ENCODE data around the gene ZDHHC8. TPM values are rescaled to one million over a fixed set of nuclear protein-coding genes. Genes with fewer than 3 reads are reported as not detected.

Gene ZDHHC8
- total RNA-seq, 1 donor from 2014 or later = 88.0 TPM

DNA sequence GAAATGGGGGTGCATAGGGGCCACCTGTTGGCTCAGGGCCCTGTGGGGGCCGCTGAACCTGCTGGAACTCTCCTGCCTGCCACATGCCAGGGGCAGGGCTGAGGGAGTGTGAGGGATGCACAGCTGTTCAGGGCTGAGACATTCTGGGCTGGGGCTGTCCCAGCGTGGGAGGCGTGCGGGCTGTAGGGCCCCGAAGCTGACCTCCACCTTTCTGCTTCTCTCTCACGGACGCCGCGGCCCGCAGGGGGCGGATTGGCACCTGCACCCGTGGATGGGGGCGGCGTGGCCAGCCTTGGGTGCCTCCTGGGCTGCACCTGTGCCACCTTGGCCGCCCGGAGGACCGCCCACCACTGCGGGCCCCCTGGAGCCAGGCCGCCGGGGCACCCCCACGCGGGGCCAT lies 15.2 kb downstream of the ZDHHC8 start:
- DNase-seq (no peak), ATAC-seq (no peak)
- TF ChIP-seq CTCF (IDR thresholded peaks at IDR 0.05) = no peak

GRCh38 chr22:20147237-20147988 lies 15.8 kb downstream of the ZDHHC8 start:
- no peaks in the 10 kb centered on the region for H3K36me3 ChIP-seq
- no peaks in the 10 kb centered on the region for H3K27me3 ChIP-seq
- no peak overlapping the region for H3K27ac ChIP-seq
- no peaks in the 10 kb centered on the region for H3K4me1 ChIP-seq
- TF ChIP-seq CTCF (IDR thresholded peaks at IDR 0.05) = no peak
- H3K9me3 ChIP-seq = no peaks in the 10 kb centered on the region
- no peak overlapping the region for H3K4me3 ChIP-seq
- intact Hi-C loops (cut with DNase I) = no loop called here
- ATAC-seq = no peak
- DNase-seq = no peak

More for the DNA sequence above, 15.2 kb downstream of the ZDHHC8 start:
- H3K36me3 ChIP-seq = no peaks in the 10 kb centered on the region
- no peak overlapping the region for H3K4me3 ChIP-seq
- H3K27me3 ChIP-seq = no peaks in the 10 kb centered on the region
- no peaks in the 10 kb centered on the region for H3K4me1 ChIP-seq
- intact Hi-C loops (cut with DNase I) = no loop called here
- H3K9me3 ChIP-seq = no peaks in the 10 kb centered on the region
- no peak overlapping the region for H3K27ac ChIP-seq

GRCh38 chr22:20148414-20148813 lies 16.8 kb downstream of the ZDHHC8 start:
- H3K4me1 ChIP-seq = no peaks in the 10 kb centered on the region
- intact Hi-C loops (cut with DNase I) = no loop called here
- no peaks in the 10 kb centered on the region for H3K9me3 ChIP-seq
- no peaks in the 10 kb centered on the region for H3K36me3 ChIP-seq
- no peak overlapping the region for H3K4me3 ChIP-seq
- DNase-seq = no peak
- H3K27ac ChIP-seq = no peak overlapping the region
- no peak for TF ChIP-seq CTCF (IDR thresholded peaks at IDR 0.05)
- H3K27me3 ChIP-seq = no peaks in the 10 kb centered on the region
- ATAC-seq = no peak

DNA sequence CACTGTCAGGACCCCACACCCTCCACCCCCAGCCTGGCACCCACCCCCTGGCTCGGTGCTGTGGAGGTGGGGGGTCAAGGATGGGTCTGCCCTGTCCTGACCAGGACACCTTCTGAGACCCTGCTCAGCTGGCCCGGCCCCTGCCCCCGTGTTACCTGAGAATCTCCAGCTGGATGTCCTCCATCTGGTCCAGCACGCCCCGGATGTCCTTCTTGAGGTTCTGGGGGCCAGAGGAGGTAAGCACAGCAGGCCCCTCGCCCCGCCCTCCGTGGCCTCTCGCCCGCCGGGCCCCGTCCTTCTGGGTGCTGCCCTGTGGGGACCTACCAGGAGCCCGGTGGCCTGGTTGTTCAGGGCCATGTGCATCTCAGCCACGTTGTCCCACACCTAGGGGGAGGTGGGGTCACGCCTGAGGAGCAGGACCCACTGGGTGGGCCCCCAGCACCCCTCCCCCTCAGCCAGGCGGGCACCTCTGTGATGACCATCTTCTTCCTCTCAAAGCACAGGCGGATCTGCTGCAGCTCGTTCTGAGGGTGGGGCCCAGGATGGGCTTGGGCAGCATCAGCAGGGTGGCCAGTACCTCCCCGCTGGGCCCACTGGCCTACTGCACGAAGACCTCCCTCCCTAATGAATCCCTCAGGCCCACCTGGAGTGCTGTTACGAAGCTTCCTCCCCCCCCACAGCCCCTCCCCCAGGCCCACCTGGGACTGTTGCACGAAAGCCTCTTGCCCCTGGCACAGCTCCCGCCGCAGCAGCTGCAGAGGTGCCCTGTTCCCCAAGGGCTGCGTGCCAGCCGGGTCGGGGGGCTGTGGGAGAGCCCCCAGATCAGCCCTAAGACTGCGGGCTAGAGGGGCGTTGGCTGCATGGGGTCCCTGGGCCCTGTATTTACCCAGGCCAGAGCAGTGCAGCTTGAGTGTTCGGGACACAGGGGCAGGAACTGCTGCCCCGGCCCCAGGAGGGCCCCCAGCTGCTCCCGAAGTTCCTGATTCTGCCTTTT lies 17.9 kb downstream of the ZDHHC8 start:
- Histone ChIP-seq H3K4me3 (no peak overlapping the region), H3K36me3 (no peaks in the 10 kb centered on the region)

More for the DNA sequence above, 17.9 kb downstream of the ZDHHC8 start:
- H3K27me3 ChIP-seq = no peaks in the 10 kb centered on the region
- H3K4me1 ChIP-seq = no peaks in the 10 kb centered on the region
- H3K9me3 ChIP-seq = no peaks in the 10 kb centered on the region
- intact Hi-C loops (cut with DNase I) = no loop called here
- H3K27ac ChIP-seq = no peak overlapping the region
- ATAC-seq (no peak), DNase-seq (no peak)
- TF ChIP-seq CTCF (IDR thresholded peaks at IDR 0.05) = no peak

All from upper lobe of right lung (tissue), 1 donor.